ENCODE data around the gene FLACC1. TPM values are rescaled to one million over a fixed set of nuclear protein-coding genes. Genes with fewer than 3 reads are reported as not detected.

Gene FLACC1
- total RNA-seq, 1 donor from 2014 or later: 3.6 TPM

DNA sequence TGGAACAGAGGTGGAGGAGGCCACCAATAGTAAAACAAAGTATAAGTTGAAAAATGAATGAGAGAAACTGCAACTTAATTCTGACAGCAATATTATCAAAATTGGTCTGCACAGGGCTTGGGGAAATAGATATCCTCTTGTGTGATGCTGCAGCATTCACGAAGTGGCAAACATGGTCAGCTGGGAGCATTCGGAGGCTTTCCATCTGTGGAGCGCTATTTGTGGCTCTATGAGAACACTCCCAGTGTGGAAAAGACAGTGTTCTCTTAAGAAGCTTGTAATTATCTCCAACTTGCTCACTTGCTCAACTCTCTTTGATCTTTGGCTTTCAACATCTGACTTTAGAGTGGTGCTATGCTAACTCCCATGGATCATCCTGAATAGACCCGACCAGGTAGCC, 3.1 kb upstream of the FLACC1 start:
- no peaks in the 10 kb centered on the region for H3K4me1 ChIP-seq
- H3K36me3 ChIP-seq: peaks cover 8% of the 10 kb centered on the region
- TF ChIP-seq, protein P1, sequence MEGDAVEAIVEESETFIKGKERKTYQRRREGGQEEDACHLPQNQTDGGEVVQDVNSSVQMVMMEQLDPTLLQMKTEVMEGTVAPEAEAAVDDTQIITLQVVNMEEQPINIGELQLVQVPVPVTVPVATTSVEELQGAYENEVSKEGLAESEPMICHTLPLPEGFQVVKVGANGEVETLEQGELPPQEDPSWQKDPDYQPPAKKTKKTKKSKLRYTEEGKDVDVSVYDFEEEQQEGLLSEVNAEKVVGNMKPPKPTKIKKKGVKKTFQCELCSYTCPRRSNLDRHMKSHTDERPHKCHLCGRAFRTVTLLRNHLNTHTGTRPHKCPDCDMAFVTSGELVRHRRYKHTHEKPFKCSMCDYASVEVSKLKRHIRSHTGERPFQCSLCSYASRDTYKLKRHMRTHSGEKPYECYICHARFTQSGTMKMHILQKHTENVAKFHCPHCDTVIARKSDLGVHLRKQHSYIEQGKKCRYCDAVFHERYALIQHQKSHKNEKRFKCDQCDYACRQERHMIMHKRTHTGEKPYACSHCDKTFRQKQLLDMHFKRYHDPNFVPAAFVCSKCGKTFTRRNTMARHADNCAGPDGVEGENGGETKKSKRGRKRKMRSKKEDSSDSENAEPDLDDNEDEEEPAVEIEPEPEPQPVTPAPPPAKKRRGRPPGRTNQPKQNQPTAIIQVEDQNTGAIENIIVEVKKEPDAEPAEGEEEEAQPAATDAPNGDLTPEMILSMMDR (IDR thresholded peaks at IDR 0.05): no peak
- intact Hi-C loops (cut with DNase I): loop anchor here (10.0 kb wide), 1 partner anchor 125 kb away; no protein-coding TSS in a partner anchor
- DNase-seq: no peak
- H3K9me3 ChIP-seq: no peaks in the 10 kb centered on the region
- ATAC-seq: no peak
- H3K27ac ChIP-seq: no peak overlapping the region
- H3K4me3 ChIP-seq: no peak overlapping the region
- H3K27me3 ChIP-seq: no peaks in the 10 kb centered on the region

DNA sequence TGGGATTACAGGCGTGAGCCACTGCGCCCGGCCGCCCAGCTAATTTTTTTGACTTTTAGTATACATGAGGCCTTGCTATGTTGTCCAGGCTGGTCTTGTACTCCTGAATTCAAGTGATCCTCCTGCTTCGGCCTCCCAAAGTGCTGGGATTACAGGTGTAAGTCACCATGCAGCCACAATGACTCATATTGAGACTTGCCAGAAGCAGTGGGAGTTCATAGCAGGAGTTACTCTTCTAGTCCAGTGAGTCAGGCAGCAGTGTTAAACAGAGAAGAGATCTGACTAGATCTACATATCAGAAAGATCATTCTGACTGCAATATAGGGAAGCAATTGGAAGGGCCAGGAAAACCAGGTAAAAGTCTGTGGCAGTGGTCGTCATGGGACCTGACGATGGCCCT, 1.5 kb upstream of the FLACC1 start:
- H3K9me3 ChIP-seq: no peaks in the 10 kb centered on the region
- H3K27me3 ChIP-seq: no peaks in the 10 kb centered on the region
- intact Hi-C loops (cut with DNase I): no loop called here
- H3K36me3 ChIP-seq: peaks cover 8% of the 10 kb centered on the region
- TF ChIP-seq, protein P1 (IDR thresholded peaks at IDR 0.05): no peak
- no peaks in the 10 kb centered on the region for H3K4me1 ChIP-seq
- ATAC-seq (no peak), DNase-seq (no peak)
- no peak overlapping the region for H3K4me3 ChIP-seq
- H3K27ac ChIP-seq: no peak overlapping the region

DNA sequence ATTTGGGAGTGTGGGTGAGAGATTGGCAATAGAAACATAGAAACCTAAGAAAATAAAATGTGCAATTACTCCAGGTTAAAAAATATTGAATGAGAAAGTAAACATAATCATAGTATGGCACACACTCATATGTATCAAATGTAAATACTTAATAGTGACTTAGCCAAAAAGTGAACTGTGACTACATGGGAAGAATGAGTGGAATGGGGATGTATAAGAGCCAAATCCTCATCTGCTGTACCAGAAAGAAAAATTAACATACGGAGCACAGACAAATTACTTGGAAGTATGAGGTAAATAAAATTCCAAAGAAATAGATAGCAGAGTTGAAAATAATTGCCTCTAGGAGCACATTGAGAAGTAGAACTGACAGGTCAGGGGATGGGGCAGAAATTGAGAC, 4.0 kb downstream of the FLACC1 start:
- ATAC-seq (no peak), DNase-seq (no peak)
- intact Hi-C loops (cut with DNase I): no loop called here
- Histone ChIP-seq H3K36me3 (no peaks in the 10 kb centered on the region), H3K4me3 (no peak overlapping the region), H3K9me3 (no peaks in the 10 kb centered on the region), H3K27me3 (no peaks in the 10 kb centered on the region), H3K27ac (no peak overlapping the region), H3K4me1 (no peaks in the 10 kb centered on the region)
- TF ChIP-seq, protein P1 (IDR thresholded peaks at IDR 0.05): no peak

DNA sequence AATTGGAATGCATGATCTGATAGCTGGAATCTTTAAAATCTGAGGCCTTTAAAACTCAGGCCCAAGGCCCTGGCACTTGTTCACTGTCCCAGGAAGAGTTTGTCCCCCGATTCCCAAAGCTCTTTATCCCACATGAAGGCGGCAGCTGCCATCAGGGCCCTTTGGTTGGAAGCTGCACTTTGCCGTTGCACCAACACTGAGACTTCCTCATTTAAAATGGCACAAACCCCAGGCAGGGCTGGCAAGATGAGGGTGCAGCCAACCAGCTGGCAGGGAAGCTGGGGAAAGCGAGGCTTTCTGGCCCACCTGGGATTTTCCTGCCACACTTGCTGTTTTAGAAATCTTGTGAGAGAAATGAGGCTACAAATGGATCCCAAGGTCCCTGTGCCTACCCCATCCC, 6.3 kb downstream of the FLACC1 start:
- Histone ChIP-seq H3K36me3 (no peaks in the 10 kb centered on the region), H3K27me3 (no peaks in the 10 kb centered on the region), H3K9me3 (no peaks in the 10 kb centered on the region), H3K4me3 (no peak overlapping the region), H3K4me1 (no peaks in the 10 kb centered on the region), H3K27ac (no peak overlapping the region)
- no peak for ATAC-seq
- TF ChIP-seq, protein P1 (IDR thresholded peaks at IDR 0.05): no peak
- no peak for DNase-seq
- intact Hi-C loops (cut with DNase I): no loop called here

DNA sequence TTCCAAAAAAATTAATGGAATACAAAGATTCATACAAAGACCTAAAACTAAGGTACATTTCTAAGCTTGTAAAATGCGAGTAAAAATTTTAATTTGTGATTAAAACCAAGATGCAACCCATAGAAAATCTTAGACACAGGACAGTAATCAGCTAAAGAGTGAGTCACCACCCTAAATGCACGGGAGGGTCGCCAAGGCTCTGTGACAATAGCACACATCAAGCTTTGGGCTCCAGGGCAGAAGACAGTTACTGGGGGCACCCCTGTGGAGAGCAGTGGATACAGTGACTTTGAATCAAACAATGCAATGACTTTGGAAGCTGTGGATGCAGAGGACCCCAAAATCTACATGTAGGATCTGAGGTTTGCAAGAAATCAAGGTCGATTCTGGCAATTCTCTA, 7.5 kb downstream of the FLACC1 start:
- intact Hi-C loops (cut with DNase I): no loop called here
- DNase-seq (no peak), ATAC-seq (no peak)
- Histone ChIP-seq H3K27me3 (no peaks in the 10 kb centered on the region), H3K9me3 (no peaks in the 10 kb centered on the region), H3K36me3 (no peaks in the 10 kb centered on the region), H3K4me3 (no peak overlapping the region), H3K4me1 (no peaks in the 10 kb centered on the region), H3K27ac (no peak overlapping the region)
- TF ChIP-seq, protein P1 (IDR thresholded peaks at IDR 0.05): no peak

DNA sequence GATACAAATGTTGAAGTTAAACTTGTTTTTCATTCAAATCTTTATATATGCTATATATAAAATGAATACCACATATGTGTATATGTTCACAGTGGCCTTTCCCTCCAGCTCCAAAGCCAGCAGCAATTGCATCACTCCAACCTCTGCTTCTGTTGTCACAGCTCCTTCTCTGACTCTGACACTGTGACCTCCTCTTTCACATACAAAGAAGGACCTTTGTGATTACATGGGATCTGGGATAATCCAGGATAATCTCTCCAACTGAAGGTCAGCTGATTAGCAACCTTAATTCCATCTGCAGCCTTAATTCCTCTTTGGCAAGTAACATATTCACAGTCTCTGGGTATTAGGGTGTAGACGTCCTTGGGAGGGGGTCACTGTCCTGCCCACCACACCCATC, 8.4 kb downstream of the FLACC1 start:
- intact Hi-C loops (cut with DNase I): no loop called here
- TF ChIP-seq, protein P1 (IDR thresholded peaks at IDR 0.05): no peak
- DNase-seq: no peak

More for the DNA sequence above, 8.4 kb downstream of the FLACC1 start:
- H3K36me3 ChIP-seq: no peaks in the 10 kb centered on the region
- H3K4me1 ChIP-seq: no peaks in the 10 kb centered on the region
- no peaks in the 10 kb centered on the region for H3K27me3 ChIP-seq
- no peak for ATAC-seq
- H3K27ac ChIP-seq: no peak overlapping the region
- no peak overlapping the region for H3K4me3 ChIP-seq
- no peaks in the 10 kb centered on the region for H3K9me3 ChIP-seq

Measured in upper lobe of right lung (tissue), 1 donor.